Bronchial epithelial cell (primary cell): ENCODE results near the gene BTBD18. TPM values are rescaled to one million over a fixed set of nuclear protein-coding genes. Genes with fewer than 3 reads are reported as not detected.
A peak's percentile ranks its signal among the peaks of the same experiment; 100 is the strongest.

Source experiments
- DNase-seq: peaks from one replicate; pipeline ENCODE4 v3.0.0-alpha.2; 2010; ENCODE audit warnings: low read depth
- FAIRE-seq: peaks from 2 replicates; lab custom pipeline; 2011; peaks lifted over from hg19 to GRCh38; lab: Jason Lieb, UNC
- H3K27me3 ChIP-seq: 2 replicates; pipeline ENCODE4 v1.5.1; 2011; ENCODE audit warnings: low read length; ENCODE audit not compliant: control insufficient read depth, insufficient read depth
- H3K36me3 ChIP-seq: 2 replicates; pipeline ENCODE4 v1.5.1; 2011; ENCODE audit warnings: low read length; ENCODE audit not compliant: control insufficient read depth, insufficient read depth
- H3K4me3 ChIP-seq: 2 replicates; pipeline ENCODE4 v1.5.1; 2011; ENCODE audit warnings: mild to moderate bottlenecking, low read depth, low read length, control low read depth
- total RNA-seq: library from RNA; depleted of rRNA; stranded (reverse); fragments of >200 nt; gene quantifications from 2 replicates; pipeline ENCODE4 v1.2.1, GENCODE V29; 2014
- TF ChIP-seq, protein P1 (sequence below): IDR thresholded peaks from 2 replicates; pipeline ENCODE4 v1.5.1; 2011; ENCODE audit warnings: mild to moderate bottlenecking, moderate library complexity, low read length, control low read depth, inconsistent platforms; ENCODE audit not compliant: insufficient read depth, severe bottlenecking

BTBD18 gene
- total RNA-seq, 1 donor from 2014 or later = not detected

DNA sequence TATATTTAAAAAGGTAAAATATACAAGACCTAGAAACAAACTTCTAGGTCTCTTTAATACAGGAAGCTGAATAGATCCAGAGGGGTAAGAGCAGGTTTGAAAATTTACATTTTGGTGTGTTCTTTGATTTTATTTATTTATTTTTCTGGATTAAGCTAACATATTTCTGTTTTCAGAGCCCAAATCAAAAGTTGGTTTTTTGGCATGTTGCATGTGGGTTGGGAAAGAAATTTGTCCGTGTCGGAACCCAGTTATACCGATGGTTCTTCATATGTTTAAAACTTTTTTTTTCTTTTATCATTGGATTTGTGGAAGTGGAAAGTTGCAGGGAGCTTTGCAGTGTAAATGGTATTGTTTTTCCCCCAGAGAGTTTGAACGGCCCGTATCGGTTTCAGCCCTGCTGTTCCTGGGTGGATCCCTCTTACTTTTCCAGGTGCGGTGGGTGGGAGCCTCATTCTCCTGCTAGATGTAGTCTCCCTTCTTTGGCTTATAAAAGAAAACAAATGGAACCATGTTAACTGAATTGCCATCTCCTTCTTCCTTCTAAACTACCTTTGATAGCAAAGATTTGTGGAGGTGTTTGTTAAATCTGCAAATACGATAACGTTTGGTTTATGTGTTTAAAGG lies 10.7 kb upstream of the BTBD18 start:
- Histone ChIP-seq H3K4me3 (peak overlapping the region; percentile 83), H3K27me3 (no peaks in the 10 kb centered on the region), H3K36me3 (no peaks in the 10 kb centered on the region)
- TF ChIP-seq, protein P1, sequence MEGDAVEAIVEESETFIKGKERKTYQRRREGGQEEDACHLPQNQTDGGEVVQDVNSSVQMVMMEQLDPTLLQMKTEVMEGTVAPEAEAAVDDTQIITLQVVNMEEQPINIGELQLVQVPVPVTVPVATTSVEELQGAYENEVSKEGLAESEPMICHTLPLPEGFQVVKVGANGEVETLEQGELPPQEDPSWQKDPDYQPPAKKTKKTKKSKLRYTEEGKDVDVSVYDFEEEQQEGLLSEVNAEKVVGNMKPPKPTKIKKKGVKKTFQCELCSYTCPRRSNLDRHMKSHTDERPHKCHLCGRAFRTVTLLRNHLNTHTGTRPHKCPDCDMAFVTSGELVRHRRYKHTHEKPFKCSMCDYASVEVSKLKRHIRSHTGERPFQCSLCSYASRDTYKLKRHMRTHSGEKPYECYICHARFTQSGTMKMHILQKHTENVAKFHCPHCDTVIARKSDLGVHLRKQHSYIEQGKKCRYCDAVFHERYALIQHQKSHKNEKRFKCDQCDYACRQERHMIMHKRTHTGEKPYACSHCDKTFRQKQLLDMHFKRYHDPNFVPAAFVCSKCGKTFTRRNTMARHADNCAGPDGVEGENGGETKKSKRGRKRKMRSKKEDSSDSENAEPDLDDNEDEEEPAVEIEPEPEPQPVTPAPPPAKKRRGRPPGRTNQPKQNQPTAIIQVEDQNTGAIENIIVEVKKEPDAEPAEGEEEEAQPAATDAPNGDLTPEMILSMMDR = no peak
- FAIRE-seq (no peak), DNase-seq (no peak)

DNA sequence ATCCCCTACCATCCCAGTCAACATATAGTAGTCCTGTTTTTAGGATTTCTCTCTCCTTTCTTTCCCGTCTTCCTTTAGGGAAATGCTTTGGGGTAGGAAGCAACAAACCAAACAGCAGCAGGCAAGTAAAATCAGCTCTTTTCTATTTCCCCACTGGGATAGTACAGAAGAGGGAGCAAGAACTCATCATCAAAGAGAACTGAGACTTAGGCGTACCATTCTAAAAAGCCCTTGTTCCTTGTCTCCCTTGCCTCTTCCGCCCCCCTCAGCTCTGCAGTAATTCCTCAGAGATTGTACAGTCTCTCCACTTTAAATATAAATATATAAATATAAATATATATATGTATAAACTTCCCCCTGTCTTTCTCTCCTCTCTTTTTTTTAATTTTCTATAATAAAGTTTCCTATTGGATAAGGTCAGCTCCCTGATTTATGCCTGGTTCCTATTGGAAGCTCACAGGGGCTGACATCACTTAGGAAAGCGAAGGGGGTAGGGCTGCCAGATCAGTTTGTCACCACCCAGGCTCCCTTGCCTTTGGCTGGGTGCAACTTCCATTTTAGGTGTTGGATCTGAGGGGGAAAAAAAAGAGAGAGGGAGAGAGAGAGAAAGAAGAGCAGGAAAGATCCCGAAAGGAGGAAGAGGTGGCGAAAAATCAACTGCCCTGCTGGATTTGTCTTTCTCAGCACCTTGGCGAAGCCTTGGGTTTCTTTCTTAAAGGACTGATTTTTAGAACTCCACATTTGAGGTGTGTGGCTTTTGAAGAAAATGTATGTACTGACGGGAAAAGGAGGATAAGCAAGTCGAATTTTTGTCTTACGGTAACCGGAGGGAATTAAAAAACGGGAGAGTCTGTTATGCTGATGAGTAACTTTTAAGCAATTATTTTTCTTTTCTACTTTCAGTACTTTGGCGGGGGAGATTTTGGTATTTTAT lies 9.9 kb upstream of the BTBD18 start, which contains the start of gene CTNND1:
CTNND1 (plus strand) TSS at position 502 of the 934 bp plus-strand sequence. CDS start 29,677 bp downstream, outside the sequence.
- Histone ChIP-seq H3K4me3 (peak within 1 kb of the TSS; percentile 83), H3K27me3 (no peaks in the 10 kb centered on the region), H3K36me3 (no peaks in the 10 kb centered on the region)
- DNase-seq (peak; percentile 96), FAIRE-seq (no peak)
- TF ChIP-seq, protein P1 = no peak

DNA sequence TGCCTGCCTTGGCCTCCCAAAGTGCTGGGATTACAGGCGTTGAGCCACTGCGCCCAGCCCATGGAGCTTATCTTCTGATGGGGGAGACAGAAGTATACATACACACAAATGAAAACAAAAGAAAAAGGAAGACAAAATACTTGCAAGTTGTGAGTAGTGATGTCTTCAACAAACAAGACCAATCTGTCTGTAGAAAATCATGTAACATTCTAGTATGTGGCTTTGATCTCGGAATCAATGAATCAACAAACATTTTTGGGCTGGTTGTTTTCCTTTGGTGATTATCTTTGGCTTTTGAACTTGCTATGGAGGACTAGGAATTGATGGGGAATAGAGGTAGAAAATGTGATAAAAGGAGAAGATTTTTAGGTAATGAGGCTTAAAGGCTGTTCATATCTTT lies 6.6 kb upstream of the BTBD18 start:
- H3K4me3 ChIP-seq = no peak overlapping the region
- DNase-seq (no peak), FAIRE-seq (no peak)
- TF ChIP-seq, protein P1 = no peak
- H3K36me3 ChIP-seq = no peaks in the 10 kb centered on the region
- no peaks in the 10 kb centered on the region for H3K27me3 ChIP-seq

DNA sequence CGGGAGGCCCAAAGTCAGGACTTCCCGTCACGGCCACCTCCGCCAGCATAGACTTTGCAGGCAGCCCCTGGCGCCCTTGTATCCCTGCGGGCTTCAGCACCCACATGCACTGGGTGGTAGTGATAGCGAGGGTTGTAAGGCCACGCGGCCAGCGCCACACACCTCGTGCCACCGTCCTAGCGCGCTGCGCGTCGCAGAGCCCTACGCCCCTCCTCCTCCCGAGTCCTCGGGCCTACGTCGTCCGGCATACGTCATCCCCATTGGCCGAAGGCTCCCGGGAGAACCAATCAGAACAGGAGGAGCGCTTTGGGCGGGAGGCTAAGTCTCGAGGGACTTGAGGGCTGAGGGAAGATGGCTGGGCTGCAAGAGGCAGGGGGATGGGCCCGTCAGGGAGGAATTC lies 1.3 kb upstream of the BTBD18 start:
- H3K4me3 ChIP-seq = no peak overlapping the region
- FAIRE-seq (no peak), DNase-seq (no peak)
- TF ChIP-seq, protein P1 = no peak
- no peaks in the 10 kb centered on the region for H3K36me3 ChIP-seq
- no peaks in the 10 kb centered on the region for H3K27me3 ChIP-seq

GRCh38 chr11:57751176-57751575 lies 443 bp downstream of the BTBD18 start:
- TF ChIP-seq, protein P1 = no peak
- no peak overlapping the region for H3K4me3 ChIP-seq
- FAIRE-seq = no peak
- H3K36me3 ChIP-seq = no peaks in the 10 kb centered on the region
- no peak for DNase-seq
- no peaks in the 10 kb centered on the region for H3K27me3 ChIP-seq
